H1 (cell line): ENCODE measurements around the gene UNC79. TPM values are rescaled to one million over a fixed set of nuclear protein-coding genes. Genes with fewer than 3 reads are reported as not detected.

Experiments used
- HDAC6 ChIP-seq: IDR thresholded peaks from one replicate; pipeline ENCODE4 v1.7.1; 2012; ENCODE audit warnings: low read depth, mild to moderate bottlenecking, inconsistent platforms, low read length, moderate library complexity
- SP4 ChIP-seq: IDR thresholded peaks from 2 replicates; pipeline ENCODE4 v1.6.1; 2012; ENCODE audit warnings: low read length, inconsistent platforms
- TEAD4 ChIP-seq: IDR thresholded peaks from 2 replicates; pipeline ENCODE4 v1.6.1; 2012; ENCODE audit warnings: low read depth, low read length, inconsistent platforms, mixed read lengths
- YY1 ChIP-seq: IDR thresholded peaks from 2 replicates; pipeline ENCODE4 v1.6.1; 2011; ENCODE audit warnings: low read depth, mild to moderate bottlenecking, low read length
- polyA plus RNA-seq, 7 experiments: library from polyadenylated mRNA; depleted of rRNA in 3 of 7; stranded (reverse) in 5 of 7; unstranded in 2 of 7; fragments of >200 nt in 5 of 7; fragments of 200-250 nt in 2 of 7; gene quantifications; 1 replicate in 5 of 7; 2 replicates in 1 of 7; 4 replicates in 1 of 7; pipeline versions ENCODE4 v1.2.1 to v1.2.3, GENCODE V29; 2011 to 2013; ENCODE audit warnings: missing spikeins in 2 of 7, mixed read lengths in 2 of 7
- total RNA-seq: library from RNA; stranded (reverse); fragmentation: NEBNext Ultra II Directional; extraction: Animal tissue kit (Norgen Biotek cat#: 25700); gene quantifications from 2 replicates; pipeline ENCODE4 v1.2.1, GENCODE V29; 2021
- TF ChIP-seq, protein P1 (sequence below): fragments of 300-600 bp; sonication (generic); IDR thresholded peaks from 2 replicates; pipeline ENCODE4 v1.7.1; 2012; ENCODE audit warnings: low read length, moderate library complexity, mild to moderate bottlenecking, inconsistent platforms; ENCODE audit not compliant: insufficient replicate concordance
- TF ChIP-seq, protein P2 (sequence below): IDR thresholded peaks from 2 replicates; pipeline ENCODE4 v1.6.1; 2011; ENCODE audit warnings: low read depth, mild to moderate bottlenecking, low read length; ENCODE audit not compliant: insufficient read depth
- TF ChIP-seq, protein P3 (sequence below): IDR thresholded peaks from 2 replicates; pipeline ENCODE4 v1.6.1; 2012; ENCODE audit warnings: inconsistent platforms

Gene UNC79
- total and polyA plus RNA-seq, 2 of the 8 experiments (the other 6 are each of a cell fraction or from before 2014, with no cell fraction given): 1.8 to 2.3 TPM

DNA sequence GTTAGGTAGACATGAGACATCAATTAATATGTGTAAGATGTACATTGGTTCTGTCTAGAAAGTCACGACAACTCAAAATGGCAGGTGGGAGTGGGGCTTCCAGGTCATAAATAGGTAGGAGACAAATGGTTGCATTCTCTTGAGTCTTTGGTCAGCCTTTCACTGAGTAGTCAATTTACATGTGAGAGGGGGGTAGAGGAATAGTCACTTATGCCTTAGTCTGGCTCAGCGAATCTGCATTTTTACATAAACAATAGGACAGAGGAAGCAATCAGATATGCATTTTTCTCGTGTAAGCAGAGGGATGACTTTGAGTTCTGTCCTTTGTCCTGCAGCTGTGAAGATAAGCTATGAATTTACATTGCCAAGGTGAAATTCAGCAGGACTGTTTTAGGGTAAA, 27.8 kb upstream of the UNC79 start (continued):
- TF ChIP-seq, protein P1, sequence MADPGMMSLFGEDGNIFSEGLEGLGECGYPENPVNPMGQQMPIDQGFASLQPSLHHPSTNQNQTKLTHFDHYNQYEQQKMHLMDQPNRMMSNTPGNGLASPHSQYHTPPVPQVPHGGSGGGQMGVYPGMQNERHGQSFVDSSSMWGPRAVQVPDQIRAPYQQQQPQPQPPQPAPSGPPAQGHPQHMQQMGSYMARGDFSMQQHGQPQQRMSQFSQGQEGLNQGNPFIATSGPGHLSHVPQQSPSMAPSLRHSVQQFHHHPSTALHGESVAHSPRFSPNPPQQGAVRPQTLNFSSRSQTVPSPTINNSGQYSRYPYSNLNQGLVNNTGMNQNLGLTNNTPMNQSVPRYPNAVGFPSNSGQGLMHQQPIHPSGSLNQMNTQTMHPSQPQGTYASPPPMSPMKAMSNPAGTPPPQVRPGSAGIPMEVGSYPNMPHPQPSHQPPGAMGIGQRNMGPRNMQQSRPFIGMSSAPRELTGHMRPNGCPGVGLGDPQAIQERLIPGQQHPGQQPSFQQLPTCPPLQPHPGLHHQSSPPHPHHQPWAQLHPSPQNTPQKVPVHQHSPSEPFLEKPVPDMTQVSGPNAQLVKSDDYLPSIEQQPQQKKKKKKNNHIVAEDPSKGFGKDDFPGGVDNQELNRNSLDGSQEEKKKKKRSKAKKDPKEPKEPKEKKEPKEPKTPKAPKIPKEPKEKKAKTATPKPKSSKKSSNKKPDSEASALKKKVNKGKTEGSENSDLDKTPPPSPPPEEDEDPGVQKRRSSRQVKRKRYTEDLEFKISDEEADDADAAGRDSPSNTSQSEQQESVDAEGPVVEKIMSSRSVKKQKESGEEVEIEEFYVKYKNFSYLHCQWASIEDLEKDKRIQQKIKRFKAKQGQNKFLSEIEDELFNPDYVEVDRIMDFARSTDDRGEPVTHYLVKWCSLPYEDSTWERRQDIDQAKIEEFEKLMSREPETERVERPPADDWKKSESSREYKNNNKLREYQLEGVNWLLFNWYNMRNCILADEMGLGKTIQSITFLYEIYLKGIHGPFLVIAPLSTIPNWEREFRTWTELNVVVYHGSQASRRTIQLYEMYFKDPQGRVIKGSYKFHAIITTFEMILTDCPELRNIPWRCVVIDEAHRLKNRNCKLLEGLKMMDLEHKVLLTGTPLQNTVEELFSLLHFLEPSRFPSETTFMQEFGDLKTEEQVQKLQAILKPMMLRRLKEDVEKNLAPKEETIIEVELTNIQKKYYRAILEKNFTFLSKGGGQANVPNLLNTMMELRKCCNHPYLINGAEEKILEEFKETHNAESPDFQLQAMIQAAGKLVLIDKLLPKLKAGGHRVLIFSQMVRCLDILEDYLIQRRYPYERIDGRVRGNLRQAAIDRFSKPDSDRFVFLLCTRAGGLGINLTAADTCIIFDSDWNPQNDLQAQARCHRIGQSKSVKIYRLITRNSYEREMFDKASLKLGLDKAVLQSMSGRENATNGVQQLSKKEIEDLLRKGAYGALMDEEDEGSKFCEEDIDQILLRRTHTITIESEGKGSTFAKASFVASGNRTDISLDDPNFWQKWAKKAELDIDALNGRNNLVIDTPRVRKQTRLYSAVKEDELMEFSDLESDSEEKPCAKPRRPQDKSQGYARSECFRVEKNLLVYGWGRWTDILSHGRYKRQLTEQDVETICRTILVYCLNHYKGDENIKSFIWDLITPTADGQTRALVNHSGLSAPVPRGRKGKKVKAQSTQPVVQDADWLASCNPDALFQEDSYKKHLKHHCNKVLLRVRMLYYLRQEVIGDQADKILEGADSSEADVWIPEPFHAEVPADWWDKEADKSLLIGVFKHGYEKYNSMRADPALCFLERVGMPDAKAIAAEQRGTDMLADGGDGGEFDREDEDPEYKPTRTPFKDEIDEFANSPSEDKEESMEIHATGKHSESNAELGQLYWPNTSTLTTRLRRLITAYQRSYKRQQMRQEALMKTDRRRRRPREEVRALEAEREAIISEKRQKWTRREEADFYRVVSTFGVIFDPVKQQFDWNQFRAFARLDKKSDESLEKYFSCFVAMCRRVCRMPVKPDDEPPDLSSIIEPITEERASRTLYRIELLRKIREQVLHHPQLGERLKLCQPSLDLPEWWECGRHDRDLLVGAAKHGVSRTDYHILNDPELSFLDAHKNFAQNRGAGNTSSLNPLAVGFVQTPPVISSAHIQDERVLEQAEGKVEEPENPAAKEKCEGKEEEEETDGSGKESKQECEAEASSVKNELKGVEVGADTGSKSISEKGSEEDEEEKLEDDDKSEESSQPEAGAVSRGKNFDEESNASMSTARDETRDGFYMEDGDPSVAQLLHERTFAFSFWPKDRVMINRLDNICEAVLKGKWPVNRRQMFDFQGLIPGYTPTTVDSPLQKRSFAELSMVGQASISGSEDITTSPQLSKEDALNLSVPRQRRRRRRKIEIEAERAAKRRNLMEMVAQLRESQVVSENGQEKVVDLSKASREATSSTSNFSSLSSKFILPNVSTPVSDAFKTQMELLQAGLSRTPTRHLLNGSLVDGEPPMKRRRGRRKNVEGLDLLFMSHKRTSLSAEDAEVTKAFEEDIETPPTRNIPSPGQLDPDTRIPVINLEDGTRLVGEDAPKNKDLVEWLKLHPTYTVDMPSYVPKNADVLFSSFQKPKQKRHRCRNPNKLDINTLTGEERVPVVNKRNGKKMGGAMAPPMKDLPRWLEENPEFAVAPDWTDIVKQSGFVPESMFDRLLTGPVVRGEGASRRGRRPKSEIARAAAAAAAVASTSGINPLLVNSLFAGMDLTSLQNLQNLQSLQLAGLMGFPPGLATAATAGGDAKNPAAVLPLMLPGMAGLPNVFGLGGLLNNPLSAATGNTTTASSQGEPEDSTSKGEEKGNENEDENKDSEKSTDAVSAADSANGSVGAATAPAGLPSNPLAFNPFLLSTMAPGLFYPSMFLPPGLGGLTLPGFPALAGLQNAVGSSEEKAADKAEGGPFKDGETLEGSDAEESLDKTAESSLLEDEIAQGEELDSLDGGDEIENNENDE: no peak
- TF ChIP-seq TEAD4 (no peak), HDAC6 (no peak), YY1 (no peak), SP4 (no peak)
- TF ChIP-seq, protein P2, sequence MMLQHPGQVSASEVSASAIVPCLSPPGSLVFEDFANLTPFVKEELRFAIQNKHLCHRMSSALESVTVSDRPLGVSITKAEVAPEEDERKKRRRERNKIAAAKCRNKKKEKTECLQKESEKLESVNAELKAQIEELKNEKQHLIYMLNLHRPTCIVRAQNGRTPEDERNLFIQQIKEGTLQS: no peak
- TF ChIP-seq, protein P3, sequence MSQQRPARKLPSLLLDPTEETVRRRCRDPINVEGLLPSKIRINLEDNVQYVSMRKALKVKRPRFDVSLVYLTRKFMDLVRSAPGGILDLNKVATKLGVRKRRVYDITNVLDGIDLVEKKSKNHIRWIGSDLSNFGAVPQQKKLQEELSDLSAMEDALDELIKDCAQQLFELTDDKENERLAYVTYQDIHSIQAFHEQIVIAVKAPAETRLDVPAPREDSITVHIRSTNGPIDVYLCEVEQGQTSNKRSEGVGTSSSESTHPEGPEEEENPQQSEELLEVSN: no peak
